Measurements from ENCODE around the gene PNLIPRP2. TPM values are rescaled to one million over a fixed set of nuclear protein-coding genes. Genes with fewer than 3 reads are reported as not detected.

Gene PNLIPRP2
- total and polyA plus RNA-seq, 2 of the 8 experiments (the other 6 are each of a cell fraction or from before 2014, with no cell fraction given): 0.11 TPM; not detected in 1

DNA sequence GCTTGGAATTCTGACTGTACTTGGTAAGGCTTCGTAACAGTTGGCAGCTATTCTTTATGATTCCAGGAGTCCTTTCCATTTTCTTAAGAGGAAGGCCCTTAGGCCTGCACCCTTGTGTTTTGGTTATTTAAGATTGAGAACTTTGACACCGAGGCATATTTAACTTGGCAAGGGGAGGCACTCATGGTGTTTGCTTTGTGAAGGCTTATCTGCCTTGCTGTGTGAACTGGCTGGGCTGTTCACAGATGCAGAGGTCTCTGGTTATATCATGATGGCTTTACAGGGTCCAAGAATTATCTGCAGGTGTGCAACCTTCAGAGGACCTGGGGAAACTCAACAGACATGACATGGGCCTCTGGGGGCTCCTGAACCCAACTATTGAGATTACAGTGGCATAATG is 30.8 kb upstream of the PNLIPRP2 start (continued):
- TF ChIP-seq CHD1 (IDR thresholded peaks at IDR 0.05; ENCODE audit: low read depth, low read length): no peak
